H1 (cell line): ENCODE results near the gene CMSS1. TPM values are rescaled to one million over a fixed set of nuclear protein-coding genes. Genes with fewer than 3 reads are reported as not detected.

Experiments
- CTCF ChIA-PET: fragments of 300-600 bp; sonication (Branson Sonifier 250); formaldehyde crosslinking; loops from one replicate; lab custom pipeline; 2021; ENCODE audit not compliant: partially characterized antibody; lab: Charles Lee
- POLR2A ChIA-PET: fragments of 300-600 bp; sonication (Branson Sonifier 250); formaldehyde crosslinking; loops from one replicate; lab custom pipeline; 2021; ENCODE audit warnings: inconsistent platforms; ENCODE audit not compliant: partially characterized antibody; lab: Charles Lee
- DNase-seq, 2 experiments: peaks; one replicate each; pipeline versions ENCODE4 v3.0.0 to v3.0.0-alpha.2; 2010 to 2022; ENCODE audit warnings: low spot score in 2 of 2, low read depth in 1 of 2, mixed read lengths in 1 of 2
- FAIRE-seq: peaks from 2 replicates; lab custom pipeline; 2011; peaks lifted over from hg19 to GRCh38; lab: Jason Lieb, UNC
- H2AFZ ChIP-seq: 2 replicates; pipeline ENCODE4 v1.8.1; 2012; ENCODE audit warnings: low read length, inconsistent platforms
- H2AK5ac ChIP-seq: 2 replicates; pipeline ENCODE4 v1.6.1; 2013; ENCODE audit warnings: low read depth, low read length
- H2BK120ac ChIP-seq: replicated peaks from 2 replicates; pipeline ENCODE3; 2013; ENCODE audit warnings: low read depth, low read length, inconsistent platforms
- H2BK12ac ChIP-seq: 2 replicates; pipeline ENCODE4 v1.6.1; 2013; ENCODE audit warnings: low read depth, low read length
- H2BK15ac ChIP-seq: 2 replicates; pipeline ENCODE4 v1.6.1; 2013; ENCODE audit warnings: low read length
- H2BK20ac ChIP-seq: 2 replicates; pipeline ENCODE4 v1.6.1; 2013; ENCODE audit warnings: low read length
- H2BK5ac ChIP-seq: 2 replicates; pipeline ENCODE4 v1.6.1; 2013; ENCODE audit warnings: low read depth, low read length
- H3K14ac ChIP-seq: 2 replicates; pipeline ENCODE4 v1.6.1; 2013; ENCODE audit warnings: inconsistent platforms; ENCODE audit not compliant: insufficient read length
- H3K18ac ChIP-seq: 2 replicates; pipeline ENCODE4 v1.6.1; 2013; ENCODE audit warnings: low read length; ENCODE audit errors: extremely low read depth
- H3K23ac ChIP-seq: 2 replicates; pipeline ENCODE4 v1.6.1; 2013; ENCODE audit warnings: inconsistent platforms; ENCODE audit not compliant: insufficient read length
- H3K23me2 ChIP-seq: 2 replicates; pipeline ENCODE4 v1.6.1; 2013; ENCODE audit warnings: low read depth, low read length
- H3K27ac ChIP-seq: 2 replicates; pipeline ENCODE4 v1.6.1; 2011; ENCODE audit warnings: low read depth, low read length, inconsistent platforms
- H3K27me3 ChIP-seq, 4 experiments: replicated peaks in 1 of 4; 1 replicate in 1 of 4; 2 replicates in 3 of 4; pipeline versions ENCODE4 v1.6.1 to v1.8.1; 2011 to 2013; ENCODE audit warnings: low read length in 3 of 4, mild to moderate bottlenecking in 3 of 4, inconsistent platforms in 2 of 4, mixed read lengths in 2 of 4, moderate library complexity in 1 of 4; ENCODE audit not compliant: control insufficient read depth in 3 of 4, insufficient read depth in 3 of 4; ENCODE audit errors: extremely low read depth in 1 of 4
- H3K36me3 ChIP-seq, 4 experiments: 2 replicates each; pipeline versions ENCODE4 v1.6.1 to v1.8.1; 2011 to 2013; ENCODE audit warnings: mild to moderate bottlenecking in 4 of 4, low read length in 3 of 4, moderate library complexity in 2 of 4, control low read depth in 1 of 4, inconsistent platforms in 1 of 4; ENCODE audit not compliant: insufficient read depth in 4 of 4, control insufficient read depth in 2 of 4
- H3K4ac ChIP-seq: replicated peaks from 2 replicates; pipeline ENCODE3; 2013; ENCODE audit warnings: low read length, low read depth, mixed read lengths, inconsistent platforms; ENCODE audit not compliant: insufficient read length
- H3K4me1 ChIP-seq, 4 experiments: replicated peaks in 1 of 4; 1 replicate in 1 of 4; 2 replicates in 3 of 4; pipeline versions ENCODE4 v1.6.1 to v1.8.1; 2011 to 2013; ENCODE audit warnings: low read length in 3 of 4, inconsistent platforms in 2 of 4, mixed read lengths in 1 of 4; ENCODE audit not compliant: insufficient read depth in 4 of 4, control insufficient read depth in 3 of 4
- H3K4me2 ChIP-seq, 2 experiments: 2 replicates each; pipeline versions ENCODE4 v1.6.1 to v1.8.1; 2011 to 2013; ENCODE audit warnings: low read depth in 2 of 2, low read length in 2 of 2, control low read depth in 1 of 2, inconsistent platforms in 1 of 2, mild to moderate bottlenecking in 1 of 2; ENCODE audit not compliant: insufficient read depth in 1 of 2
- H3K4me3 ChIP-seq, 4 experiments: fragments of 200-600, 300-600 bp in 1 of 4; sonication (generic), shearing (Covaris generic), sonication (Bioruptor Twin) in 1 of 4; 2 replicates each; pipeline versions ENCODE4 v1.5.1 to v1.8.1; 2011 to 2016; ENCODE audit warnings: low read length in 4 of 4, low read depth in 3 of 4, control low read depth in 2 of 4, inconsistent platforms in 2 of 4, mild to moderate bottlenecking in 2 of 4, mixed read lengths in 1 of 4, moderate library complexity in 1 of 4; ENCODE audit not compliant: insufficient read depth in 2 of 4; ENCODE audit errors: extremely low read depth in 1 of 4
- H3K56ac ChIP-seq: replicated peaks from 2 replicates; pipeline ENCODE3; 2013; ENCODE audit warnings: low read depth, mild to moderate bottlenecking, mixed read lengths, low read length, inconsistent platforms; ENCODE audit not compliant: insufficient read length
- H3K79me1 ChIP-seq: 2 replicates; pipeline ENCODE4 v1.6.1; 2013; ENCODE audit warnings: low read depth, low read length, control low read depth
- H3K79me2 ChIP-seq, 2 experiments: 2 replicates each; pipeline versions ENCODE4 v1.6.1 to v1.8.1; 2012 to 2013; ENCODE audit warnings: low read length in 2 of 2, mild to moderate bottlenecking in 2 of 2, inconsistent platforms in 1 of 2; ENCODE audit not compliant: insufficient read depth in 2 of 2, control insufficient read depth in 1 of 2
- H3K9ac ChIP-seq, 4 experiments: replicated peaks in 1 of 4; 1 replicate in 1 of 4; 2 replicates in 3 of 4; pipeline versions ENCODE4 v1.6.1 to v1.8.1; 2011 to 2013; ENCODE audit warnings: low read depth in 3 of 4, low read length in 3 of 4, control low read depth in 2 of 4, mild to moderate bottlenecking in 2 of 4, moderate library complexity in 2 of 4, inconsistent platforms in 1 of 4; ENCODE audit errors: extremely low read depth in 1 of 4
- H3K9me3 ChIP-seq, 2 experiments: 2 replicates each; pipeline versions ENCODE4 v1.6.1 to v1.8.1; 2012 to 2013; ENCODE audit warnings: mild to moderate bottlenecking in 2 of 2, moderate library complexity in 2 of 2, control low read depth in 1 of 2, inconsistent platforms in 1 of 2, low read depth in 1 of 2, low read length in 1 of 2, mixed read lengths in 1 of 2; ENCODE audit not compliant: insufficient read depth in 2 of 2
- H4K20me1 ChIP-seq, 2 experiments: replicated peaks in 1 of 2; 2 replicates each; pipeline versions ENCODE3 to v1.8.1; 2011 to 2013; ENCODE audit warnings: inconsistent platforms in 2 of 2, low read length in 2 of 2, mild to moderate bottlenecking in 1 of 2; ENCODE audit not compliant: insufficient read depth in 2 of 2, control insufficient read depth in 1 of 2
- H4K5ac ChIP-seq: 2 replicates; pipeline ENCODE4 v1.6.1; 2013; ENCODE audit warnings: low read length, low read depth, mixed read lengths, inconsistent platforms; ENCODE audit not compliant: insufficient read length
- H4K8ac ChIP-seq: 2 replicates; pipeline ENCODE4 v1.8.0; 2013; ENCODE audit warnings: mild to moderate bottlenecking, moderate library complexity, low read length, inconsistent platforms; ENCODE audit not compliant: insufficient read depth; ENCODE audit errors: extremely low read depth
- H4K91ac ChIP-seq: replicated peaks from 2 replicates; pipeline ENCODE3; 2013; ENCODE audit warnings: low read length, mixed read lengths, inconsistent platforms; ENCODE audit not compliant: insufficient read length
- EZH2 ChIP-seq: fragments of 200-600 bp; sonication (generic); IDR thresholded peaks from 2 replicates; pipeline ENCODE4 v1.7.1; 2012; ENCODE audit warnings: low read depth, mild to moderate bottlenecking, moderate library complexity, low read length, inconsistent platforms; ENCODE audit not compliant: severe bottlenecking
- HDAC6 ChIP-seq: IDR thresholded peaks from one replicate; pipeline ENCODE4 v1.7.1; 2012; ENCODE audit warnings: low read depth, mild to moderate bottlenecking, inconsistent platforms, low read length, moderate library complexity
- KDM4A ChIP-seq: IDR thresholded peaks from one replicate; pipeline ENCODE4 v1.7.1; 2012; ENCODE audit warnings: low read depth, mild to moderate bottlenecking, moderate library complexity, low read length, inconsistent platforms; ENCODE audit not compliant: severe bottlenecking
- MAFK ChIP-seq: IDR thresholded peaks from 2 replicates; pipeline ENCODE4 v1.6.1; 2012; ENCODE audit warnings: low read depth, mild to moderate bottlenecking, improper control_type of control experiment, low read length
- RBBP5 ChIP-seq: IDR thresholded peaks from 2 replicates; pipeline ENCODE4 v1.7.1; 2012; ENCODE audit warnings: low read depth, mild to moderate bottlenecking, inconsistent platforms, low read length, moderate library complexity, borderline replicate concordance
- TAF1 ChIP-seq: IDR thresholded peaks from 2 replicates; pipeline ENCODE4 v1.6.1; 2011; ENCODE audit warnings: mild to moderate bottlenecking, low read depth, low read length
- WGBS, 2 experiments: shearing (Covaris generic) in 1 of 2; methylation state at CpG; one replicate each; pipeline versions ENCODE4 v1.1.6 to v1.1.7; 2013 to 2015; ENCODE audit warnings: low lambda C conversion rate in 2 of 2, mixed read lengths in 2 of 2, inconsistent platforms in 1 of 2, low coverage in 1 of 2, missing lambda C conversion rate in 1 of 2; ENCODE audit not compliant: insufficient replicate concordance in 2 of 2, insufficient coverage in 1 of 2, insufficient read length in 1 of 2; ENCODE audit errors: extremely low coverage in 1 of 2, missing lambda C conversion rate in 1 of 2; 5-methylcytosine and 5-hydroxymethylcytosine counted together
- polyA plus RNA-seq, 7 experiments: library from polyadenylated mRNA; depleted of rRNA in 3 of 7; stranded (reverse) in 5 of 7; unstranded in 2 of 7; fragments of >200 nt in 5 of 7; fragments of 200-250 nt in 2 of 7; gene quantifications; 1 replicate in 5 of 7; 2 replicates in 1 of 7; 4 replicates in 1 of 7; pipeline versions ENCODE4 v1.2.1 to v1.2.3, GENCODE V29; 2011 to 2013; ENCODE audit warnings: missing spikeins in 2 of 7, mixed read lengths in 2 of 7
- total RNA-seq: library from RNA; stranded (reverse); fragmentation: NEBNext Ultra II Directional; extraction: Animal tissue kit (Norgen Biotek cat#: 25700); gene quantifications from 2 replicates; pipeline ENCODE4 v1.2.1, GENCODE V29; 2021

CMSS1 gene
- total and polyA plus RNA-seq, 2 of the 8 experiments (the other 6 are each of a cell fraction or from before 2014, with no cell fraction given): 15.2 to 75.1 TPM

DNA sequence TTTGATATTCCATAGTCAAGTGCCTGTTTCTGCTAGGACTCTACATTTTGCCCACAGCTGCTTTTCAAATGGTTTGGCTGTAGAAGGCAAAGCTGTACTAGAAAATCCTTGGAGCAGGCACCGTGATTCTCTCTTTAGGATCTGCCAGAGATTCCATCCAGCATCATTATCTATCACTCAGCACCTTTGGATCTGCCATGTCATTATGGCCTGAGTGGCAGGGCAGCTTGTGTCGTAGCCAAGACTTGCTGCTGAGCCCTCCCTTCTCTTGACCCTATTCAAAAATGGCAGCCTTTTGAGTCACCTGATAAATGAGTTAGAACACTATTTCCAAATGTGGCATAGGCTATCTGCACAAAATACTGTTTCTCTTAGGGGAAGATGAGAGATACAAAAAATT, 8.1 kb upstream of the CMSS1 start:
- Histone ChIP-seq H4K8ac (no peak overlapping the region), H3K9me3 (peaks cover 14 to 17% of the 10 kb centered on the region in 2 experiments), H2BK15ac (no peak overlapping the region), H3K36me3 (0 out of 8 replicates have a peak, but pooled peaks cover 0 to 3% (median 0%) of the 10 kb centered on the region in 4 experiments), H2BK12ac (no peak overlapping the region), H4K5ac (no peak overlapping the region), H3K56ac (no peak overlapping the region), H4K91ac (no peak overlapping the region), H3K23me2 (no peaks in the 10 kb centered on the region), H2AK5ac (no peak overlapping the region), H3K27ac (no peak overlapping the region), H3K9ac (no peak overlapping the region), H2AFZ (no peak overlapping the region), H3K79me2 (no peaks in the 10 kb centered on the region), H3K27me3 (no peaks in the 10 kb centered on the region), H4K20me1 (no peaks in the 10 kb centered on the region), H3K4ac (no peak overlapping the region), H3K4me3 (no peak overlapping the region), H3K4me2 (no peak overlapping the region), H2BK20ac (no peak overlapping the region), H2BK5ac (no peak overlapping the region), H3K23ac (no peak overlapping the region), H3K4me1 (no peaks in the 10 kb centered on the region), H3K14ac (no peak overlapping the region), H3K18ac (no peak overlapping the region), H3K79me1 (no peaks in the 10 kb centered on the region), H2BK120ac (no peak overlapping the region)
- FAIRE-seq (no peak), DNase-seq (no peak)
- ChIA-PET CTCF (interaction anchor here (1.1 to 1.8 kb wide), 4 partner anchors 9 to 985 kb away, joined by 3 to 9 read pairs (median 4); partner anchors contain the start of gene CMSS1), POLR2A (no interaction called here)
- TF ChIP-seq MAFK (no peak), RBBP5 (no peak), TAF1 (no peak), KDM4A (no peak), EZH2 (no peak), HDAC6 (no peak)
- 89% methylated on average over 2 of the region's 2 CpGs; no CpG with 5 or more reads in 1 of the 2 experiments for WGBS, 2 experiments
